Panc1 (cell line): ENCODE data around the gene MANEAL. TPM values are rescaled to one million over a fixed set of nuclear protein-coding genes. Genes with fewer than 3 reads are reported as not detected.
A peak's percentile ranks its signal among the peaks of the same experiment; 100 is the strongest.

Experiments used
- ATAC-seq: fragments of 200-7000 bp; cut with Tn5 transposase; 2 replicates; pipeline ENCODE4 v1.9.1; 2020; ENCODE audit warnings: mild to moderate bottlenecking, moderate library complexity
- BruUV-seq: library from RNA; stranded (reverse); fragments of 400-500 nt; replicated peaks from 2 replicates; lab custom pipeline; 2021; lab: Mats Ljungman, UMichigan
- CTCF ChIA-PET: fragments of 300-600 bp; sonication (Branson Sonifier 250); formaldehyde crosslinking; loops from one replicate; lab custom pipeline; 2022; ENCODE audit warnings: antibody characterized with exemption; lab: Charles Lee
- POLR2A ChIA-PET: fragments of 300-600 bp; sonication (Branson Sonifier 250); formaldehyde crosslinking; loops from one replicate; lab custom pipeline; 2022; ENCODE audit warnings: antibody characterized with exemption; lab: Charles Lee
- DNase-seq: peaks from one replicate; pipeline ENCODE4 v3.0.0-alpha.2; 2010; ENCODE audit warnings: low read depth, low spot score
- H3K27ac ChIP-seq: 2 replicates; pipeline ENCODE4 v1.5.1; 2011; ENCODE audit warnings: mild to moderate bottlenecking, low read length, inconsistent platforms
- H3K27me3 ChIP-seq: fragments of 200-500 bp; sonication (Bioruptor generic); 2 replicates; pipeline ENCODE4 v1.6.0; 2014; ENCODE audit warnings: low read length, inconsistent platforms; ENCODE audit not compliant: control insufficient read depth, insufficient read depth
- H3K36me3 ChIP-seq: fragments of 200-500 bp; sonication (Bioruptor generic); 2 replicates; pipeline ENCODE4 v1.5.1; 2014; ENCODE audit warnings: inconsistent platforms, mild to moderate bottlenecking, low read length, moderate library complexity; ENCODE audit not compliant: control insufficient read depth, insufficient read depth
- H3K4me1 ChIP-seq: 2 replicates; pipeline ENCODE4 v1.5.1; 2011; ENCODE audit warnings: inconsistent platforms, mild to moderate bottlenecking, low read length, moderate library complexity; ENCODE audit not compliant: control insufficient read depth, insufficient read depth
- H3K4me3 ChIP-seq, 2 experiments: 2 replicates each; pipeline ENCODE4 v1.5.1; 2011 to 2012; ENCODE audit warnings: low read depth in 2 of 2, low read length in 2 of 2, mild to moderate bottlenecking in 2 of 2, inconsistent platforms in 1 of 2, moderate library complexity in 1 of 2
- H3K9me3 ChIP-seq: fragments of 200-500 bp; sonication (Bioruptor generic); 2 replicates; pipeline ENCODE4 v1.5.1; 2014; ENCODE audit warnings: low read depth, mild to moderate bottlenecking, inconsistent platforms, low read length, moderate library complexity; ENCODE audit not compliant: control insufficient read depth, insufficient read depth
- POLR2AphosphoS5 ChIP-seq: IDR thresholded peaks from 2 replicates; pipeline ENCODE4 v1.6.1; 2012; ENCODE audit warnings: mild to moderate bottlenecking, low read depth, low read length, moderate library complexity
- SIN3A ChIP-seq: IDR thresholded peaks from 2 replicates; pipeline ENCODE4 v1.6.1; 2012; ENCODE audit warnings: low read depth, mild to moderate bottlenecking, low read length, moderate library complexity, borderline replicate concordance; ENCODE audit not compliant: insufficient read depth
- TCF7L2 ChIP-seq: IDR thresholded peaks from 2 replicates; pipeline ENCODE4 v1.6.1; 2011; ENCODE audit warnings: mild to moderate bottlenecking, low read depth, low read length, inconsistent platforms
- in situ Hi-C: cut with HindIII; loops from 2 replicates; pipeline ENCODE4 v1.10.0; 2016; ENCODE audit warnings: low sequenced_read_pairs, low pct_unique_long_range_greater_than_20kb
- intact Hi-C: fragments of 100-400 bp; cut with micrococcal nuclease; formaldehyde crosslinking; loops from one replicate; pipeline ENCODE4 v1.10.0; 2022; ENCODE audit not compliant: unreplicated experiment
- total RNA-seq: library from RNA; stranded (reverse); gene quantifications from one replicate; pipeline ENCODE4 v1.2.1, GENCODE V29; 2021; ENCODE audit not compliant: unreplicated experiment
- TF ChIP-seq, protein P1 (sequence below): fragments of 450-650 bp; IDR thresholded peaks from 2 replicates; pipeline ENCODE4 v1.5.1; 2017; ENCODE audit warnings: mild to moderate bottlenecking
- TF ChIP-seq, protein P2 (sequence below), 2 experiments: IDR thresholded peaks; 2 replicates each; pipeline ENCODE4 v1.6.1; 2011 to 2012; ENCODE audit warnings: low read depth in 2 of 2, control low read depth in 1 of 2, low read length in 1 of 2, mild to moderate bottlenecking in 1 of 2, moderate library complexity in 1 of 2; ENCODE audit not compliant: insufficient read depth in 1 of 2

Gene MANEAL
- total RNA-seq, 1 experiment from 2014 or later = 29.7 TPM

DNA sequence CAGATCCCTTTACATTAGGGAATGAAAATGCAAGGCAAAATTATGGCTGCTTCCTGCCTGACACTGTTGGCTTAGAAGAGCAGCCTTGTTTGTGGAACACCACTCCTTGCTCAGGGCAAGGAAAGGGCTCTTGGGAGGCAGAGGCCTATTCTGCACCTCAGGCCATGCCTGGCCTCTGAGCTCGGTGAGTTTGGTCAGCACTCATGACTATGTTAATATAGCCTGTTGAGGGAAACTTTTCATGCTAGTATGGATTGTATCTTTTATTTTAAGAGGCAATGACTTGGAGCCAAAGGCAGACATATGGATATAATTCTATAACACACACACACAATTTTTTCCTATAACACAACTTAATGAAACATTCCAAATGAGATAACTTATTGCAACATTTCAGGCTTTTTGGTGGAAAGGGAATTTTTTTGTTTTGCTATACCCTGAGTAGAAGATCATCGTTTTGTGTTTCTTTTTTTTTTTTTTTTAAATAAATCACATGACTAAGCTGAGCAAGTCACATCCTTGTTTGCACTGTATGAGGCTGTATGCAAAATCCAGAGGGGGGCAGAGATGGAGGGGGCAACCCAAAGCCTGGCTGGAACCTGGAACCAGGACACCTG is 20.0 kb downstream of the MANEAL start:
- Histone ChIP-seq H3K27me3 (no peaks in the 10 kb centered on the region), H3K36me3 (peaks cover 13% of the 10 kb centered on the region), H3K9me3 (no peaks in the 10 kb centered on the region), H3K4me3 (no peak overlapping the region), H3K27ac (no peak overlapping the region), H3K4me1 (peaks cover 23% of the 10 kb centered on the region)
- DNase-seq = no peak
- TF ChIP-seq, protein P1, sequence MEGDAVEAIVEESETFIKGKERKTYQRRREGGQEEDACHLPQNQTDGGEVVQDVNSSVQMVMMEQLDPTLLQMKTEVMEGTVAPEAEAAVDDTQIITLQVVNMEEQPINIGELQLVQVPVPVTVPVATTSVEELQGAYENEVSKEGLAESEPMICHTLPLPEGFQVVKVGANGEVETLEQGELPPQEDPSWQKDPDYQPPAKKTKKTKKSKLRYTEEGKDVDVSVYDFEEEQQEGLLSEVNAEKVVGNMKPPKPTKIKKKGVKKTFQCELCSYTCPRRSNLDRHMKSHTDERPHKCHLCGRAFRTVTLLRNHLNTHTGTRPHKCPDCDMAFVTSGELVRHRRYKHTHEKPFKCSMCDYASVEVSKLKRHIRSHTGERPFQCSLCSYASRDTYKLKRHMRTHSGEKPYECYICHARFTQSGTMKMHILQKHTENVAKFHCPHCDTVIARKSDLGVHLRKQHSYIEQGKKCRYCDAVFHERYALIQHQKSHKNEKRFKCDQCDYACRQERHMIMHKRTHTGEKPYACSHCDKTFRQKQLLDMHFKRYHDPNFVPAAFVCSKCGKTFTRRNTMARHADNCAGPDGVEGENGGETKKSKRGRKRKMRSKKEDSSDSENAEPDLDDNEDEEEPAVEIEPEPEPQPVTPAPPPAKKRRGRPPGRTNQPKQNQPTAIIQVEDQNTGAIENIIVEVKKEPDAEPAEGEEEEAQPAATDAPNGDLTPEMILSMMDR = no peak
- TF ChIP-seq, protein P2, sequence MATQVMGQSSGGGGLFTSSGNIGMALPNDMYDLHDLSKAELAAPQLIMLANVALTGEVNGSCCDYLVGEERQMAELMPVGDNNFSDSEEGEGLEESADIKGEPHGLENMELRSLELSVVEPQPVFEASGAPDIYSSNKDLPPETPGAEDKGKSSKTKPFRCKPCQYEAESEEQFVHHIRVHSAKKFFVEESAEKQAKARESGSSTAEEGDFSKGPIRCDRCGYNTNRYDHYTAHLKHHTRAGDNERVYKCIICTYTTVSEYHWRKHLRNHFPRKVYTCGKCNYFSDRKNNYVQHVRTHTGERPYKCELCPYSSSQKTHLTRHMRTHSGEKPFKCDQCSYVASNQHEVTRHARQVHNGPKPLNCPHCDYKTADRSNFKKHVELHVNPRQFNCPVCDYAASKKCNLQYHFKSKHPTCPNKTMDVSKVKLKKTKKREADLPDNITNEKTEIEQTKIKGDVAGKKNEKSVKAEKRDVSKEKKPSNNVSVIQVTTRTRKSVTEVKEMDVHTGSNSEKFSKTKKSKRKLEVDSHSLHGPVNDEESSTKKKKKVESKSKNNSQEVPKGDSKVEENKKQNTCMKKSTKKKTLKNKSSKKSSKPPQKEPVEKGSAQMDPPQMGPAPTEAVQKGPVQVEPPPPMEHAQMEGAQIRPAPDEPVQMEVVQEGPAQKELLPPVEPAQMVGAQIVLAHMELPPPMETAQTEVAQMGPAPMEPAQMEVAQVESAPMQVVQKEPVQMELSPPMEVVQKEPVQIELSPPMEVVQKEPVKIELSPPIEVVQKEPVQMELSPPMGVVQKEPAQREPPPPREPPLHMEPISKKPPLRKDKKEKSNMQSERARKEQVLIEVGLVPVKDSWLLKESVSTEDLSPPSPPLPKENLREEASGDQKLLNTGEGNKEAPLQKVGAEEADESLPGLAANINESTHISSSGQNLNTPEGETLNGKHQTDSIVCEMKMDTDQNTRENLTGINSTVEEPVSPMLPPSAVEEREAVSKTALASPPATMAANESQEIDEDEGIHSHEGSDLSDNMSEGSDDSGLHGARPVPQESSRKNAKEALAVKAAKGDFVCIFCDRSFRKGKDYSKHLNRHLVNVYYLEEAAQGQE (IDR thresholded peaks at IDR 0.05; ENCODE audit: insufficient read depth in 1 of 2, low read depth in 2 of 2, low read length in 1 of 2) = no peak
- TF ChIP-seq TCF7L2 = no peak
- TF ChIP-seq POLR2AphosphoS5 = no peak
- no peak for TF ChIP-seq SIN3A
- CTCF ChIA-PET = no interaction called here
- intact Hi-C loops (no loop called here), in situ Hi-C loops (no loop called here)
- ATAC-seq = no peak
- POLR2A ChIA-PET = interaction anchor here (0.6 kb wide), 1 partner anchor 63 kb away, joined by 6 read pairs; no protein-coding TSS in a partner anchor
- BruUV-seq = TSS peak; percentile 28

DNA sequence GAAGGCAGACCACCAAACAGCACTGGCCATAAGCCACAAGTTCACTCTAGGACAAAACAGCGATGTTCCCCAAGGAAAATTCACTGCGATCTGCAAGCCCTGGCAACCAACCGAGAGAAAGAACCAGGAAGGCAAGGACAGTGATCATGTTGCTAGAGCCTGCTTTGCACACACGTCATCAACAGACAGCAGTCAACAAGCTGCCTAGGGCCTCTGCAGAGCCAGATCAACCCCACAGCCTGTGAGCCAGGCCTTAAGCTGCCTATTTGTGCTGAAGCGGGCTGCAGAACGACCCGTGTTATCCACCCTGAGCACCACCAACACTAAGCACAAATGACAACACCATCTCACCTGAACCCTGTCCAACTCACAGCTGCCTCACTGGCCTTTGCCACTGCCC is 20.6 kb downstream of the MANEAL start:
- no peak for ATAC-seq
- ChIA-PET CTCF (no interaction called here), POLR2A (no interaction called here)
- TF ChIP-seq, protein P1 = no peak
- no peak for TF ChIP-seq SIN3A
- TF ChIP-seq, protein P2 (IDR thresholded peaks at IDR 0.05; ENCODE audit: insufficient read depth in 1 of 2, low read depth in 2 of 2, low read length in 1 of 2) = no peak
- TF ChIP-seq POLR2AphosphoS5 = no peak
- no peak for TF ChIP-seq TCF7L2
- BruUV-seq = no TSS peak
- H3K4me3 ChIP-seq = no peak overlapping the region
- intact Hi-C loops (no loop called here), in situ Hi-C loops (no loop called here)
- H3K4me1 ChIP-seq = peaks cover 20% of the 10 kb centered on the region
- DNase-seq = no peak
- no peaks in the 10 kb centered on the region for H3K27me3 ChIP-seq
- H3K36me3 ChIP-seq = peaks cover 12% of the 10 kb centered on the region
- no peaks in the 10 kb centered on the region for H3K9me3 ChIP-seq
- H3K27ac ChIP-seq = no peak overlapping the region
